Coronary artery (tissue), 2 donors: ENCODE measurements around the gene PYHIN1.

Experiments used
- DNase-seq: peaks from one replicate; pipeline ENCODE4 v3.0.0-alpha.2; 2017; ENCODE audit warnings: low spot score
- H3K27ac ChIP-seq, 2 donors: fragments of 200-600 bp; sonication (generic); one replicate each; pipeline ENCODE4 v1.5.1; 2016 to 2019
- H3K4me3 ChIP-seq: fragments of 200-600 bp; sonication (generic); 2 replicates; pipeline ENCODE4 v1.5.1; 2016; ENCODE audit warnings: mild to moderate bottlenecking, moderate library complexity
- TF ChIP-seq, protein P1 (sequence below): fragments of 200-600 bp; sonication (generic); IDR thresholded peaks from one replicate; pipeline ENCODE4 v1.5.1; 2019; ENCODE audit warnings: antibody characterized with exemption

PYHIN1 gene

GRCh38 chr1:158931055-158931737 lies at the start of gene PYHIN1:
Gene PYHIN1, plus strand, starts transcription at chr1:158931552. Its CDS starts 5,359 bp downstream, at chr1:158936911.
- TF ChIP-seq, protein P1, sequence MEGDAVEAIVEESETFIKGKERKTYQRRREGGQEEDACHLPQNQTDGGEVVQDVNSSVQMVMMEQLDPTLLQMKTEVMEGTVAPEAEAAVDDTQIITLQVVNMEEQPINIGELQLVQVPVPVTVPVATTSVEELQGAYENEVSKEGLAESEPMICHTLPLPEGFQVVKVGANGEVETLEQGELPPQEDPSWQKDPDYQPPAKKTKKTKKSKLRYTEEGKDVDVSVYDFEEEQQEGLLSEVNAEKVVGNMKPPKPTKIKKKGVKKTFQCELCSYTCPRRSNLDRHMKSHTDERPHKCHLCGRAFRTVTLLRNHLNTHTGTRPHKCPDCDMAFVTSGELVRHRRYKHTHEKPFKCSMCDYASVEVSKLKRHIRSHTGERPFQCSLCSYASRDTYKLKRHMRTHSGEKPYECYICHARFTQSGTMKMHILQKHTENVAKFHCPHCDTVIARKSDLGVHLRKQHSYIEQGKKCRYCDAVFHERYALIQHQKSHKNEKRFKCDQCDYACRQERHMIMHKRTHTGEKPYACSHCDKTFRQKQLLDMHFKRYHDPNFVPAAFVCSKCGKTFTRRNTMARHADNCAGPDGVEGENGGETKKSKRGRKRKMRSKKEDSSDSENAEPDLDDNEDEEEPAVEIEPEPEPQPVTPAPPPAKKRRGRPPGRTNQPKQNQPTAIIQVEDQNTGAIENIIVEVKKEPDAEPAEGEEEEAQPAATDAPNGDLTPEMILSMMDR: no peak
- DNase-seq: no peak
- H3K4me3 ChIP-seq: no peak within 1 kb of the TSS
- H3K27ac ChIP-seq: no peak within 1 kb of the TSS

- TF ChIP-seq, protein P1: no peak
- H3K27ac ChIP-seq: no peak overlapping the region
- H3K4me3 ChIP-seq: no peak overlapping the region
- DNase-seq: no peak
Observed at GRCh38 chr1:158893654-158894053, 37.7 kb upstream of the PYHIN1 start.

DNA sequence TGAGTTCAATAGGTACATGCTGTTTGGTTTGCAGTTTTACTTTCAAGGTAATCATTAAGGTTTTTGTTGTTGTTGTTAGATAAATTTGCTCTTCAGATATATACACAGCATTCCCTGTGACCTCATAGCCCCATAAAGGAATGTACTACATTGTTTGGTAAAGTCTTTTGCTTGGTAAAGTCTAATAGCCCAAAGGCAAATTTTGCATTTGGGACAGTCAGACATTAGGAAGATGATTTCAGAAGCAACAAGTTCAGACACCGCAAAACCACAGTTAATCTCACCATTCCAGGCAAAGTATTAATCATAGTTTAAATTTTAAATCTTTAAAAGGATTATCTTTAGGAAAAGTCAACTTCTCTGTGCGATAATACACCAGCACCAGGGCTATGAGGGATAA lies 32.6 kb upstream of the PYHIN1 start:
- TF ChIP-seq, protein P1: no peak

DNA sequence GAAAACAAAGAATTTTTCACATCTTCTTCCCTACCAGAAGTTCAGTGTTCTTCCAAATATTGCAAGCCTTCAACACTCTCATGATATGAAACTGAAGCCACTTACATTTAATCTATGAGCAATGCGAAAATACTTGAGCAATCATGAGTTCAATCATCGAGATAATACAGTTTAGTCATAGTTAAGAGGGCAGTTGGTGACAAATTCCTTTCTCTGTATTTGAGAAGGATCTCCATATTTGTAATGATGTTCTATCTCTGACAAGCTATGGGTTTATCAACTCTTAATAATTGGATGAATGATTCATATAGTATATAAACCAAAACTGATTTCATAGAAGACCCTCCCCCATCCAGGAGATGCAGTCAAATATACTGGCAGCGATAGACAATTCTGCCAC lies 29.7 kb upstream of the PYHIN1 start:
- TF ChIP-seq, protein P1: no peak

More for the DNA sequence above, 32.6 kb upstream of the PYHIN1 start:
- Histone ChIP-seq H3K4me3 (no peak overlapping the region), H3K27ac (no peak overlapping the region)
- DNase-seq: no peak

GRCh38 chr1:158916085-158916484 lies 15.3 kb upstream of the PYHIN1 start:
- TF ChIP-seq, protein P1: no peak
- H3K27ac ChIP-seq: no peak overlapping the region

More for the DNA sequence above, 29.7 kb upstream of the PYHIN1 start:
- no peak for DNase-seq
- no peak overlapping the region for H3K4me3 ChIP-seq
- no peak overlapping the region for H3K27ac ChIP-seq

DNA sequence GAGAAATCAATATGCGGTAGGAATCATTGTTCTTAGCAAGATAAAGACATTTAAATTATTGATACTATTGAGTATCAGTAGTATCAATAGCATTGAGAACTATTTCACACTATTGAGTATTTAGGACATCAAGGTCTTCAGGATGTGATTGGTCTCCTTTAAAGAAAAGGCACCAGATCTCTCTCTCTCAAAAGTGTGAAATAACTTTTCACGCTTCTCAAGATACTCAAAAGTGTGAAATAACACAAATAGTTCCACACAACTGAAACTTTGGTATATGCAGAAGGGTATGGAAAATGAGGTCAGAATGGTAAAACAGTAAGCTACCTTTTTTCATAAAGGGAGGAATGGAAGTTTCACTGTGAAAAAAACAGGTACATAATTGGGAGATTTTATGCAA lies 6.7 kb upstream of the PYHIN1 start:
- Histone ChIP-seq H3K4me3 (no peak overlapping the region), H3K27ac (no peak overlapping the region)
- DNase-seq: no peak
- TF ChIP-seq, protein P1: no peak

More at GRCh38 chr1:158916085-158916484, 15.3 kb upstream of the PYHIN1 start:
- H3K4me3 ChIP-seq: no peak overlapping the region
- no peak for DNase-seq

GRCh38 chr1:158930504-158930903 lies 848 bp upstream of the PYHIN1 start:
- no peak overlapping the region for H3K27ac ChIP-seq
- TF ChIP-seq, protein P1: no peak
- no peak overlapping the region for H3K4me3 ChIP-seq
- no peak for DNase-seq
